DOHH2 (cell line): ENCODE measurements around the gene TMEM132A.

Experiments
- H3F3A ChIP-seq: fragments of 200-600 bp; sonication (generic), shearing (Covaris generic); 2 replicates; pipeline ENCODE4 v1.6.0; 2016; ENCODE audit warnings: antibody characterized with exemption, mild to moderate bottlenecking; ENCODE audit not compliant: control insufficient read depth, insufficient read depth
- H3K27ac ChIP-seq: fragments of 200-600 bp; sonication (generic); 2 replicates; pipeline ENCODE4 v1.5.1; 2014; ENCODE audit warnings: low read depth, mild to moderate bottlenecking, low read length, moderate library complexity
- H3K27me3 ChIP-seq: fragments of 200-600 bp; sonication (generic); 2 replicates; pipeline ENCODE4 v1.6.1; 2014; ENCODE audit warnings: mild to moderate bottlenecking, low read length, mixed read lengths; ENCODE audit not compliant: control insufficient read depth
- H3K36me3 ChIP-seq: fragments of 200-600 bp; sonication (generic); 2 replicates; pipeline ENCODE4 v1.6.1; 2014; ENCODE audit warnings: mild to moderate bottlenecking, low read length, moderate library complexity, mixed read lengths; ENCODE audit not compliant: control insufficient read depth
- H3K4me1 ChIP-seq: fragments of 200-600 bp; sonication (generic); 2 replicates; pipeline ENCODE4 v1.6.1; 2014; ENCODE audit warnings: mild to moderate bottlenecking, low read length, mixed read lengths; ENCODE audit not compliant: control insufficient read depth
- H3K4me2 ChIP-seq: fragments of 200-600 bp; sonication (generic); 2 replicates; pipeline ENCODE4 v1.6.0; 2014; ENCODE audit warnings: mild to moderate bottlenecking, low read length, moderate library complexity
- H3K4me3 ChIP-seq: fragments of 200-600 bp; sonication (generic); 2 replicates; pipeline ENCODE4 v1.5.1; 2014; ENCODE audit warnings: mild to moderate bottlenecking, low read length, mixed read lengths
- H3K79me2 ChIP-seq: fragments of 200-600 bp; sonication (generic); 2 replicates; pipeline ENCODE4 v1.6.1; 2014; ENCODE audit warnings: mild to moderate bottlenecking, low read length, mixed read lengths; ENCODE audit not compliant: control insufficient read depth
- H3K9me2 ChIP-seq: fragments of 200-600 bp; sonication (generic); replicated peaks from 2 replicates; pipeline ENCODE4 v1.6.1; 2014; ENCODE audit warnings: mild to moderate bottlenecking, low read length, mixed read lengths; ENCODE audit not compliant: control insufficient read depth
- H3K9me3 ChIP-seq: fragments of 200-600 bp; sonication (generic); 2 replicates; pipeline ENCODE4 v1.6.1; 2014; ENCODE audit warnings: antibody characterized with exemption, low read length, mixed read lengths; ENCODE audit not compliant: control insufficient read depth, insufficient read depth
- H4K20me1 ChIP-seq: fragments of 200-600 bp; sonication (generic); 2 replicates; pipeline ENCODE4 v1.6.0; 2014; ENCODE audit warnings: low read depth, mild to moderate bottlenecking, antibody characterized with exemption, low read length, moderate library complexity; ENCODE audit not compliant: control insufficient read depth, insufficient read depth
- CTCF ChIP-seq: fragments of 200-600 bp; sonication (generic); IDR thresholded peaks from one replicate; pipeline ENCODE4 v1.5.1; 2014; ENCODE audit warnings: antibody characterized with exemption, mild to moderate bottlenecking, low read depth, low read length; ENCODE audit not compliant: poor library complexity, severe bottlenecking
- EZH2phosphoT487 ChIP-seq: fragments of 200-600 bp; sonication (generic); IDR thresholded peaks from 2 replicates; pipeline ENCODE4 v1.6.1; 2017; ENCODE audit warnings: borderline replicate concordance, mild to moderate bottlenecking, antibody characterized with exemption, low read length, moderate library complexity, mixed read lengths

Gene TMEM132A

GRCh38 chr11:60948250-60948649 is 24.0 kb downstream of the TMEM132A start:
- Histone ChIP-seq H3K4me2 (peak overlapping the region; percentile 99; the same call in 1 of the 2 replicates), H3F3A (peaks cover 4% of the 10 kb centered on the region; the same call in 1 of the 2 replicates), H3K27me3 (no peaks in the 10 kb centered on the region), H3K4me3 (no peak overlapping the region), H3K9me3 (no peaks in the 10 kb centered on the region), H3K79me2 (peaks cover 74% of the 10 kb centered on the region), H3K36me3 (peaks cover 56% of the 10 kb centered on the region), H3K4me1 (peaks cover 41% of the 10 kb centered on the region), H4K20me1 (no peaks in the 10 kb centered on the region), H3K27ac (no peak overlapping the region), H3K9me2 (no peaks in the 10 kb centered on the region)
- no peak for TF ChIP-seq CTCF
- no peak for TF ChIP-seq EZH2phosphoT487

GRCh38 chr11:60950024-60950423 is 25.8 kb downstream of the TMEM132A start:
- Histone ChIP-seq H3K4me3 (peak overlapping the region; percentile 97), H3F3A (peaks cover 6% of the 10 kb centered on the region; the same call in 1 of the 2 replicates), H3K27ac (peak overlapping the region; percentile 16), H3K4me2 (peak overlapping the region; percentile 99), H3K9me2 (no peaks in the 10 kb centered on the region), H3K36me3 (peaks cover 40% of the 10 kb centered on the region), H3K9me3 (no peaks in the 10 kb centered on the region), H3K4me1 (peaks cover 54% of the 10 kb centered on the region), H3K27me3 (no peaks in the 10 kb centered on the region), H3K79me2 (peaks cover 60% of the 10 kb centered on the region), H4K20me1 (no peaks in the 10 kb centered on the region)
- TF ChIP-seq CTCF = no peak
- TF ChIP-seq EZH2phosphoT487 = no peak

DNA sequence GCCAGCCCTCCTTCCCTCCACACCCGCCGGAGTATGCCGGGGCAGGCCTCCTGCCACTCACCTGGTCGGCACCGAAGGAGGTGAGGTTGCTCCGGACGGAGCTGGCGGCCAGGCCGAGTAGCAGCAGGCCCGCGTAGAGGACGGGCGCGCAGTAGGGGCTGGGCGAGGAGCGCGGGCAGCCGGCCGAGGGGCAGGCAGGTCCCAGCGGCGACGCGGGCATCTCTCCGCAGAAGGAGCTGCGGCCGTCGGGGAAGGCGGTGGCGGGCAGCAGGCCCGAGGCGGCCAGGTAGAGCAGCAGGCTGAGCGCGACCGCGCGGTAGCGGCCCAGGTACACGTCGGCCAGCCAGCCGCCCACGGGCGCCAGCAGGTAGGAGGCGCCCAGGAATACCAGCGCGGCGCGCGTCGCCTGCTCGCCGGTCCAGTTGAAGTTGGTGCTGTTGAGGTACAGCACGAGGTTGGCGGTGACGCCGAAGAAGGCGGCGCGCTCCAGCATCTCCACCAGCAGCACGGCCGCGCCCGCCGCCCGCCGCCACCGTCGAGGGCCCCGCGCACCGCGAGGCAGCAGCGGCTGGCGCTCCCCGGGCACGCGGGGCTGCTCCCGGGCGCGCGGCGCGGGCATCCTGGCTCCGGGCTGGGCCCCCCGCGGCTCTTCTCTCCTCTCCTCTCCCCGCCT is 26.8 kb downstream of the TMEM132A start:
- Histone ChIP-seq H3K9me2 (no peaks in the 10 kb centered on the region), H3K4me1 (peaks cover 59% of the 10 kb centered on the region), H3K4me2 (peak overlapping the region; percentile 99), H3K79me2 (peaks cover 54% of the 10 kb centered on the region), H4K20me1 (no peaks in the 10 kb centered on the region), H3F3A (peaks cover 6% of the 10 kb centered on the region; the same call in 1 of the 2 replicates), H3K9me3 (no peaks in the 10 kb centered on the region), H3K27me3 (no peaks in the 10 kb centered on the region), H3K27ac (peak overlapping the region; percentile 91), H3K36me3 (peaks cover 30% of the 10 kb centered on the region), H3K4me3 (peak overlapping the region; percentile 97)
- TF ChIP-seq EZH2phosphoT487 (no peak), CTCF (no peak)
